Endodermal cell (in vitro differentiated cells): ENCODE results near the gene BPIFB2. TPM values are rescaled to one million over a fixed set of nuclear protein-coding genes. Genes with fewer than 3 reads are reported as not detected.

Experiments
- DNase-seq: peaks from one replicate; pipeline ENCODE4 v3.0.0-alpha.2; 2017
- H3K27ac ChIP-seq: 2 replicates; pipeline ENCODE4 v1.5.1; 2013; ENCODE audit warnings: mild to moderate bottlenecking, low read depth, low read length, moderate library complexity
- H3K27me3 ChIP-seq: 2 replicates; pipeline ENCODE4 v1.6.1; 2013; ENCODE audit warnings: mild to moderate bottlenecking, low read length, moderate library complexity; ENCODE audit not compliant: insufficient read depth, control insufficient read depth, poor library complexity, severe bottlenecking
- H3K36me3 ChIP-seq: 2 replicates; pipeline ENCODE4 v1.7.0; 2013; ENCODE audit warnings: mild to moderate bottlenecking, low read length, moderate library complexity; ENCODE audit not compliant: control insufficient read depth, insufficient read depth
- H3K4me1 ChIP-seq: one replicate; pipeline ENCODE4 v1.7.0; 2013; ENCODE audit warnings: low read length; ENCODE audit not compliant: control insufficient read depth, insufficient read depth
- H3K4me3 ChIP-seq: 2 replicates; pipeline ENCODE4 v1.5.1; 2013; ENCODE audit warnings: mild to moderate bottlenecking, low read length, moderate library complexity
- H3K9ac ChIP-seq: 2 replicates; pipeline ENCODE4 v1.6.1; 2013; ENCODE audit warnings: mild to moderate bottlenecking, low read length, moderate library complexity; ENCODE audit not compliant: poor library complexity, severe bottlenecking; ENCODE audit errors: extremely low read depth
- H3K9me3 ChIP-seq: 2 replicates; pipeline ENCODE4 v1.6.1; 2013; ENCODE audit warnings: mild to moderate bottlenecking, low read length, moderate library complexity; ENCODE audit not compliant: control insufficient read depth
- H3K27ac Mint-ChIP-seq: 2 replicates; pipeline ENCODE4 v1.8.0; 2020; ENCODE audit warnings: mixed read lengths
- H3K27me3 Mint-ChIP-seq: 2 replicates; pipeline ENCODE4 v1.8.0; 2021; ENCODE audit warnings: mild to moderate bottlenecking, mixed read lengths; ENCODE audit not compliant: insufficient read depth
- H3K36me3 Mint-ChIP-seq: 2 replicates; pipeline ENCODE4 v1.8.0; 2020; ENCODE audit warnings: low read depth, mixed read lengths
- H3K4me1 Mint-ChIP-seq: 2 replicates; pipeline ENCODE4 v1.8.0; 2020; ENCODE audit warnings: mixed read lengths
- H3K4me3 Mint-ChIP-seq: 2 replicates; pipeline ENCODE4 v1.8.0; 2020; ENCODE audit warnings: mild to moderate bottlenecking, moderate library complexity, mixed read lengths
- H3K9me3 Mint-ChIP-seq: 2 replicates; pipeline ENCODE4 v1.8.0; 2020; ENCODE audit warnings: mild to moderate bottlenecking, mixed read lengths
- WGBS, 2 experiments: methylation state at CpG; one replicate each; pipeline versions ENCODE4 v1.1.5 to v1.1.7; 2013; ENCODE audit warnings: missing lambda C conversion rate in 2 of 2, mixed read lengths in 1 of 2; ENCODE audit not compliant: insufficient coverage in 1 of 2, insufficient read length in 1 of 2; 5-methylcytosine and 5-hydroxymethylcytosine counted together
- total RNA-seq, 2 donors: library from RNA; stranded (reverse); fragmentation: NEBNext Ultra II Directional in 1 of 2; extraction: Animal tissue kit (Norgen Biotek cat#: 25700) in 1 of 2; gene quantifications; 2 replicates in 1 of 2; 3 replicates in 1 of 2; pipeline ENCODE4 v1.2.1, GENCODE V29; 2021
- TF ChIP-seq, protein P1 (sequence below): fragments of 200-600 bp; sonication (generic); conservative IDR thresholded peaks from 2 replicates; pipeline ENCODE4 v1.5.0; 2021; ENCODE audit warnings: antibody characterized with exemption, mild to moderate bottlenecking

BPIFB2 gene
- total RNA-seq, 2 donors from 2014 or later, result not detected

GRCh38 chr20:32963176-32963575, 44.3 kb upstream of the BPIFB2 start:
- Histone ChIP-seq H3K27ac (no peak overlapping the region), H3K9me3 (peaks cover 2% of the 10 kb centered on the region), H3K36me3 (no peaks in the 10 kb centered on the region), H3K4me3 (no peak overlapping the region), H3K4me1 (peaks cover 8% of the 10 kb centered on the region), H3K27me3 (no peaks in the 10 kb centered on the region), H3K9ac (no peak overlapping the region)
- peak overlapping the region; percentile 67 for H3K27ac Mint-ChIP-seq
- 90 to 92% methylated on average over 2 to 5 of the region's 5 CpGs for WGBS, 2 experiments
- TF ChIP-seq, protein P1, sequence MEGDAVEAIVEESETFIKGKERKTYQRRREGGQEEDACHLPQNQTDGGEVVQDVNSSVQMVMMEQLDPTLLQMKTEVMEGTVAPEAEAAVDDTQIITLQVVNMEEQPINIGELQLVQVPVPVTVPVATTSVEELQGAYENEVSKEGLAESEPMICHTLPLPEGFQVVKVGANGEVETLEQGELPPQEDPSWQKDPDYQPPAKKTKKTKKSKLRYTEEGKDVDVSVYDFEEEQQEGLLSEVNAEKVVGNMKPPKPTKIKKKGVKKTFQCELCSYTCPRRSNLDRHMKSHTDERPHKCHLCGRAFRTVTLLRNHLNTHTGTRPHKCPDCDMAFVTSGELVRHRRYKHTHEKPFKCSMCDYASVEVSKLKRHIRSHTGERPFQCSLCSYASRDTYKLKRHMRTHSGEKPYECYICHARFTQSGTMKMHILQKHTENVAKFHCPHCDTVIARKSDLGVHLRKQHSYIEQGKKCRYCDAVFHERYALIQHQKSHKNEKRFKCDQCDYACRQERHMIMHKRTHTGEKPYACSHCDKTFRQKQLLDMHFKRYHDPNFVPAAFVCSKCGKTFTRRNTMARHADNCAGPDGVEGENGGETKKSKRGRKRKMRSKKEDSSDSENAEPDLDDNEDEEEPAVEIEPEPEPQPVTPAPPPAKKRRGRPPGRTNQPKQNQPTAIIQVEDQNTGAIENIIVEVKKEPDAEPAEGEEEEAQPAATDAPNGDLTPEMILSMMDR, result no peak
- peaks cover 2% of the 10 kb centered on the region for H3K36me3 Mint-ChIP-seq
- peaks cover 1% of the 10 kb centered on the region for H3K27me3 Mint-ChIP-seq
- DNase-seq, result peak; percentile 39
- no peak overlapping the region for H3K4me3 Mint-ChIP-seq
- H3K4me1 Mint-ChIP-seq, result peaks cover 26% of the 10 kb centered on the region
- peaks cover under 1% of the 10 kb centered on the region for H3K9me3 Mint-ChIP-seq

- WGBS, 2 experiments, result 92 to 96% methylated on average over 4 to 6 of the region's 6 CpGs
- Mint-ChIP-seq H3K27ac (no peak overlapping the region), H3K4me3 (no peak overlapping the region), H3K27me3 (no peaks in the 10 kb centered on the region), H3K4me1 (peaks cover 24% of the 10 kb centered on the region), H3K36me3 (no peaks in the 10 kb centered on the region), H3K9me3 (no peaks in the 10 kb centered on the region)
- Histone ChIP-seq H3K27me3 (no peaks in the 10 kb centered on the region), H3K27ac (no peak overlapping the region), H3K9ac (no peak overlapping the region), H3K4me1 (peaks cover 8% of the 10 kb centered on the region), H3K9me3 (no peaks in the 10 kb centered on the region), H3K36me3 (no peaks in the 10 kb centered on the region), H3K4me3 (no peak overlapping the region)
- TF ChIP-seq, protein P1, result no peak
- no peak for DNase-seq
These were observed 42.9 kb upstream of the BPIFB2 start for GRCh38 chr20:32964575-32964974.

- H3K4me1 ChIP-seq, result peaks cover 8% of the 10 kb centered on the region
- DNase-seq, result peak; percentile 29
- H3K27ac ChIP-seq, result no peak overlapping the region
- no peak overlapping the region for H3K4me3 Mint-ChIP-seq
- H3K9ac ChIP-seq, result no peak overlapping the region
- no peaks in the 10 kb centered on the region for H3K36me3 ChIP-seq
- 94% methylated on average over 6 to 8 of the region's 8 CpGs for WGBS, 2 experiments
- TF ChIP-seq, protein P1, result no peak
- H3K4me1 Mint-ChIP-seq, result peaks cover 28% of the 10 kb centered on the region
- H3K9me3 Mint-ChIP-seq, result no peaks in the 10 kb centered on the region
- no peak overlapping the region for H3K27ac Mint-ChIP-seq
- H3K27me3 Mint-ChIP-seq, result no peaks in the 10 kb centered on the region
- no peak overlapping the region for H3K4me3 ChIP-seq
- no peaks in the 10 kb centered on the region for H3K9me3 ChIP-seq
- H3K27me3 ChIP-seq, result no peaks in the 10 kb centered on the region
- no peaks in the 10 kb centered on the region for H3K36me3 Mint-ChIP-seq
These were observed 42.4 kb upstream of the BPIFB2 start for GRCh38 chr20:32965115-32965514.
